GM12892 (cell line): ENCODE results near the gene MYOM1.
"Not testable (repeated sequence)": the region's sequence is repeated elsewhere in the genome, so short reads cannot be mapped to it uniquely, and the experiment has no call there.

Experiments used
- DNase-seq: peaks from one replicate; pipeline ENCODE4 v3.0.0; 2011; ENCODE audit not compliant: insufficient read length
- FAIRE-seq: peaks from 2 replicates; lab custom pipeline; 2011; peaks lifted over from hg19 to GRCh38; lab: Jason Lieb, UNC
- POLR2A ChIP-seq: IDR thresholded peaks from 2 replicates; pipeline ENCODE4 v1.6.1; 2011; ENCODE audit warnings: low read depth, low read length, control low read depth
- POLR2AphosphoS5 ChIP-seq: IDR thresholded peaks from 2 replicates; pipeline ENCODE4 v1.6.1; 2011; ENCODE audit warnings: low read depth, low read length, control low read depth
- TAF1 ChIP-seq: IDR thresholded peaks from 2 replicates; pipeline ENCODE4 v1.6.1; 2011; ENCODE audit warnings: low read depth, mild to moderate bottlenecking, control low read depth, low read length, borderline replicate concordance

Gene MYOM1

DNA sequence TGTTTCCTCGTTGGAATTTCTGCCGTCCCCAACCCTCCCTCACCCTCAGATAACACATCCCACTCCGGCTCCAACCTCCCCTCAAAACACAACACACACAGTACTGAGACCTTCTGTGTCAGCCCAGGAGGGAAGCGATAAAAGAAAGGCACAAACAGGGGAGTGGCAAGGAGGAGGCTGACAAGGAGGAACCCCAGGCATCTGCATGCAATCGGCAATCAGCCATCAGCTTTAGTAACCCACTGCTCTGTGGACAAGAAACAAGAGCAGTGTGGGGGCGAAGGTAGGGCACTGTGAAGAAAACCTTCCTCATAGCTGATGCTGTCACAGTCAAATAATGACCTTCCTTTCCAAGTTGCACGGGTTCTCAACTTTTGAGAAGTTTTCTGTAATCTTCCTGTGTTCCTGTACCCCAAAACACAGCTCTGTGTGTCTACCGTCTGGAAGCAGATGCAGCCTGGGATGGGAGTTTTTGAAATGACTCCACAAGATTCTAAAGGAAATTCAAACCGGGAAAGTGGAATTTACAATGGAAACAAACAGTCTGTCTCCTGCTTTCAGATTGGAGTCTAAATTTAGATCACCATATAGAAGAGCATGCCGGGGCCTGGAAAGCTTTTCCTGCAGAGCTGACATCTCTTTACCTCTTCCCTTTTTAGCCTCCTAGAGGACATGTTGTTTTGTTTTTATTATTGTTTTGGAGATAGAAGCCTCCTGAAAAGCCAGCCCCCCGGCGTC is 190.4 kb downstream of the MYOM1 start:
- no peak for DNase-seq
- TF ChIP-seq TAF1 = no peak
- no peak for TF ChIP-seq POLR2A
- TF ChIP-seq POLR2AphosphoS5 = no peak
- FAIRE-seq = no peak

DNA sequence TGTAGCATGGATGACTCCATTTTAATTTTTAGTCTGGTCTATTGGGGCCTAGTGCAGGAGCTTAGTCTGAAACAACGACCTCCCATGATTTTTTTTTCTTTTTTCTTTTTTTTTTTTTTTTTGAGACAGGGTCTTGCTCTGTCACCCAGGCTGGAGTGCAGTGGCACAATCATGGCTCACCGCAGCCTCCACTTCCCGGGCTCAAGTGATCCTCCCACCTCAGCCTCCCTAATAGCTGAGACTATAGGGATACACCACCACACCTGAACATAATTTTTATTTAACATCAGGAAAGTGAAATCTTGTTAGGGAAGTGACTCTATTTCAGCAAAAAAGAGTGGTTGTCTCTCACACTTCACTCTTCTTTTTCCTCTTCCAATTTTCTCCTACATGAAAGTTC is 191.7 kb downstream of the MYOM1 start:
- not testable (repeated sequence) for FAIRE-seq, DNase-seq

DNA sequence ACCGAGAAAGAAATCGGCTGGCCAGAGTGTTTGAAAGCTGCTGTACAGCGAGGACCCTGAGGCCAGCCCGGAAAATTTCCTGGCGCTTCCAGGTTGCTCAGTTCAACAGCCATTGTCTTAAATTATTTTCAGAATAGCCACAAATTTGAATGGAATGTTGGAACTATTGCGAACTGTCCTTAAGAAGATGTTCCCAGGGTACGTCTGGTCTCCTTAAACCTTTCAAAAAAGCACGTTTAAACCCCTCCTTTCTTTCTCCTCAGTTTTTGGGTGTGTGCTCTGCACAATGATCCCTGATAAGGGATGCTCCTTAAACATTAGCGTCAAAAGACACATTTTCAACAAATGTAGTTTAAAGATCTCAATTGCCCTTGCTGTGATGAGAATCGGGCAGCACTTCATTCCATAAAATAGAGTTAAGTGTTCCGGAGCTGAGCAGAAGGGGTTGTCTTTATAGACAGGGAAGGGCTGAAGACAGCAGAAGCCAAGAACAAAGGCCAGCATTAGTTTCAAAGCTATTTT is 192.3 kb downstream of the MYOM1 start:
- DNase-seq = no peak
- TF ChIP-seq POLR2A (no peak), POLR2AphosphoS5 (no peak), TAF1 (no peak)
- no peak for FAIRE-seq

DNA sequence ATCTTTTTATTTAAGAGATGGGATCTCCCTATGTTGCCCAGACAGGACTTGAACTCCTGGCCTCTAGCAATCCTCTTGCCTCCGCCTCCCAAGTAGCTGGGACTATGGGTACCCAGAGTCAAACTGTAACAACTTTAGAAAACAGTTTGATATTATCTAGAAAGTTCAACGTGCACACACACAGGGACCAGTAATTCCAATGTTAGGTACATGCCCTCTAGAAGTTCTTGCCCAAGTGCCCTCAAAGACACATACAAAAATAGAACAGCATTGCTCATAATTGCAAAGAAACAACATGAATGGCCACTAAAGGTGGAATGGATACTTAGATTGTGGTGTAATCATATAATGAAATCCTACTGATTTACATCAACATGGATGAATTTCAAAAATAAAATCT is 194.2 kb downstream of the MYOM1 start:
- no peak for DNase-seq
- FAIRE-seq = no peak
- TF ChIP-seq TAF1 (no peak), POLR2AphosphoS5 (no peak), POLR2A (no peak)

DNA sequence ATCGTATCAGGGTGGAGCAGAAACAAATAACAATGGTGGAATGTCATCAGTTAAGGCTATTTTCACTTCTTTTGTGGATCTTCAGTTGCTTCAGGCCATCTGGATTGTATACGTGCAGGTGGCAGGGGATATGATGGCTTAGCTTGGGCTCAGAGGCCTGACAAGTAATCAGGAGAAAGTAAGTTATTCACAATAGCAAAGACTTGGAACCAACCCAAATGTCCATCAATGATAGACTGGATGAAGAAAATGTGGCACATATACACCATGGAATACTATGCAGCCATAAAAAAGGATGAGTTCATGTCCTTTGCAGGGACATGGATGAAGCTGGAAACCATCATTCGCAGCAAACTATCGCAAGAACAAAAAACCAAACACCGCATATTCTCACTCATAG is 196.2 kb downstream of the MYOM1 start:
- not testable (repeated sequence) for FAIRE-seq, DNase-seq
